Lung (tissue), 12 donors: ENCODE measurements around the gene P2RY6. TPM values are rescaled to one million over a fixed set of nuclear protein-coding genes. Genes with fewer than 3 reads are reported as not detected.

Experiments
- ATAC-seq: fragments of 200-7000 bp; cut with Tn5 transposase; one replicate; pipeline ENCODE4 v1.9.1; 2020; ENCODE audit warnings: moderate number of reproducible peaks; ENCODE audit not compliant: insufficient read depth, low FRiP score
- DNase-seq, 3 donors: peaks; one replicate each; pipeline ENCODE4 v3.0.0-alpha.2; 2013 to 2017
- H3K27ac ChIP-seq, 2 donors: one replicate each; pipeline ENCODE4 v1.5.1; 2013; ENCODE audit warnings: mild to moderate bottlenecking in 2 of 2, moderate library complexity in 2 of 2, control low read depth in 1 of 2, inconsistent platforms in 1 of 2, low read depth in 1 of 2, low read length in 1 of 2
- H3K27me3 ChIP-seq, 3 donors: one replicate each; pipeline ENCODE4 v1.5.1; 2013; ENCODE audit warnings: low read length in 2 of 3; ENCODE audit not compliant: control insufficient read depth in 3 of 3, insufficient read depth in 3 of 3
- H3K36me3 ChIP-seq, 4 donors: one replicate each; pipeline ENCODE4 v1.5.1; 2013; ENCODE audit warnings: low read length in 4 of 4, mild to moderate bottlenecking in 1 of 4, moderate library complexity in 1 of 4; ENCODE audit not compliant: control insufficient read depth in 4 of 4, insufficient read depth in 4 of 4
- H3K4me1 ChIP-seq, 5 donors: one replicate each; pipeline ENCODE4 v1.5.1; 2013; ENCODE audit warnings: low read length in 5 of 5, mild to moderate bottlenecking in 2 of 5, moderate library complexity in 1 of 5; ENCODE audit not compliant: control insufficient read depth in 5 of 5, insufficient read depth in 5 of 5
- H3K4me3 ChIP-seq: one replicate; pipeline ENCODE4 v1.5.1; 2013; ENCODE audit warnings: mild to moderate bottlenecking, control low read depth, moderate library complexity
- H3K9ac ChIP-seq, 2 donors: one replicate each; pipeline ENCODE4 v1.5.1; 2013; ENCODE audit warnings: low read length in 2 of 2, control low read depth in 1 of 2; ENCODE audit not compliant: insufficient read depth in 1 of 2
- H3K9me3 ChIP-seq, 4 donors: one replicate each; pipeline ENCODE4 v1.5.1; 2013; ENCODE audit warnings: low read length in 3 of 4, mild to moderate bottlenecking in 1 of 4, moderate library complexity in 1 of 4; ENCODE audit not compliant: control insufficient read depth in 4 of 4, insufficient read depth in 3 of 4
- CTCF ChIP-seq: IDR thresholded peaks from 2 replicates; pipeline ENCODE4 v1.5.1; 2012; ENCODE audit warnings: mild to moderate bottlenecking; ENCODE audit errors: control extremely low read depth, extremely low read depth
- WGBS, 2 donors: extraction: QIAGEN DNeasy Blood & Tissue Kit; methylation state at CpG; one replicate each; pipeline ENCODE4 v1.1.7; 2013; 5-methylcytosine and 5-hydroxymethylcytosine counted together
- polyA plus RNA-seq, 2 donors: library from polyadenylated mRNA; stranded (reverse); fragments of 200-250 nt; gene quantifications; one replicate each; pipeline ENCODE4 v1.2.1, GENCODE V29; 2013
- total RNA-seq, 2 donors: library from RNA; depleted of rRNA in 1 of 2; stranded (reverse); fragments of >200 nt in 1 of 2; gene quantifications; one replicate each; pipeline ENCODE4 v1.2.1, GENCODE V29; 2014 to 2021
- donor health status: control.
- donor health status: control.
- donor health status: Bipolar disorder and iron deficiency.
- donor health status: healthy.
- donor health status: DM: yes; HTN: yes; CAD: no.

Gene P2RY6
- total and polyA plus RNA-seq, 4 donors: 3.0 to 13.0 (median 3.6) TPM

DNA sequence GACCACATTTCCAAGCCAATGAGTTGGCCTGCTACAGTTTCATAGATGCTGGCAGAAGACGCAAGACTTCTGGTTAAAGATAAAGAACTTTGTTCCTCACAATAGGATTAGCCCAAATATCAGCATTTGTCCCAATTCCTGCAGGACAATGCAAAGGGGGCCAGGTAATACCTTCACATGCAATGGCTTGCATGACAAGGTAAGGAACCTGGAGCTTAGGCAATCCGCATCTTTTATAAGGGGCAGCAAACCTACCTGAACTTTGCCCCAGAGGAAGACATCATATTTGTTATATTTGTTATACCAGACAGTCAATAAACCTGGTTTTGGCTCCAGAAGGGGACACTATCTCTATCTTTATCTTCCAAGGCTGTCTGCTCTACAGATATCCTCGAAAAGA, 5.3 kb downstream of the P2RY6 start:
- 91 to 96% methylated on average over 3 of the region's 3 CpGs for WGBS, 2 donors
- no peak overlapping the region for H3K9ac ChIP-seq
- ATAC-seq (no peak), DNase-seq (no peak)
- H3K27ac ChIP-seq: no peak overlapping the region
- no peaks in the 10 kb centered on the region for H3K27me3 ChIP-seq
- TF ChIP-seq CTCF: no peak
- H3K4me3 ChIP-seq: no peak overlapping the region
- H3K9me3 ChIP-seq: no peaks in the 10 kb centered on the region
- no peaks in the 10 kb centered on the region for H3K36me3 ChIP-seq
- peaks cover 0 to 7% (median 0%) of the 10 kb centered on the region in 5 donors for H3K4me1 ChIP-seq

GRCh38 chr11:73280626-73281025, 8.5 kb downstream of the P2RY6 start:
- DNase-seq: no peak

DNA sequence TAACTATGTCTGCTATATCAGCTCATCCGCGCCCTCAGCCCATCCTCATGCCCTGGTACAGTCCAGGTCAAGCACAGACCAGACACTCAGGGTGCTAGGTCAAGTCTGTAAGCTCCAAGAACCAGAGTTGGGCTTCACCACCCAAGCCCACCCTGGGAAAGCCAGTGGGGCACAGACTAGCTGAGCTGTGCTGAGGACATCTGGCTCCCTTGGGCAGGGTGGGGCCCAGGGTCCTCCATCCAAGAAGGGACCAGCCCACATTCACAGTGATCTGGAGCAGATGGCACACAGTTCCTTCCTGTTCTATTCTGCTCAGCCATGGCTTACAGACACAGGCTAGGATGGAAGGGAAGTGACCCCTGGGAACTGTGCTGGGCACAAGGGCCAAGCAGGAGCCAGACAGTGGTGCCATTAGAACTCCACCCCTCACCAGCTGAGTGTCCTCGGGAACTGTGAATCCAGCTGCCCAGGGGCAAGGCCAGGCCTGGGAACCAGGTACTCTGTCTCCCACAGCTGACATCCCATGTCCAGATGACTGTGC, 9.1 kb downstream of the P2RY6 start:
- Histone ChIP-seq H3K36me3 (no peaks in the 10 kb centered on the region), H3K4me3 (no peak overlapping the region), H3K27me3 (no peaks in the 10 kb centered on the region), H3K27ac (no peak overlapping the region), H3K9me3 (no peaks in the 10 kb centered on the region), H3K9ac (no peak overlapping the region), H3K4me1 (peaks cover 0 to 2% (median 0%) of the 10 kb centered on the region in 5 donors)
- TF ChIP-seq CTCF: no peak
- WGBS, 2 donors: 84 to 89% methylated on average over 3 of the region's 3 CpGs
- ATAC-seq (no peak), DNase-seq (peak in 1 of 3 donors; percentile 8)

More at GRCh38 chr11:73280626-73281025, 8.5 kb downstream of the P2RY6 start:
- peaks cover 0 to 2% (median 0%) of the 10 kb centered on the region in 5 donors for H3K4me1 ChIP-seq
- H3K27ac ChIP-seq: no peak overlapping the region
- H3K27me3 ChIP-seq: no peaks in the 10 kb centered on the region
- no peak overlapping the region for H3K4me3 ChIP-seq
- WGBS, 2 donors: 66% methylated on average over 5 of the region's 5 CpGs
- H3K36me3 ChIP-seq: no peaks in the 10 kb centered on the region
- TF ChIP-seq CTCF: no peak
- no peak for ATAC-seq
- H3K9ac ChIP-seq: no peak overlapping the region
- H3K9me3 ChIP-seq: no peaks in the 10 kb centered on the region
